ENCODE results near the gene MCF2L2. TPM values are rescaled to one million over a fixed set of nuclear protein-coding genes. Genes with fewer than 3 reads are reported as not detected.

MCF2L2 gene
- total and polyA plus RNA-seq, 2 donors (not counting 1 experiment from before 2014, with no cell fraction given): 0.03 to 1.6 TPM

- Histone ChIP-seq H3K27ac (ENCODE audit: low read length in 2 of 2) (no peak overlapping the region), H4K20me1 (ENCODE audit: control insufficient read depth, insufficient read depth, low read length, poor library complexity, severe bottlenecking) (peaks cover 10% of the 10 kb centered on the region), H3K4me2 (replicated peaks; ENCODE audit: low read depth, low read length, poor library complexity, severe bottlenecking) (no peak overlapping the region), H3K36me3 (replicated peaks in 1 of 2; ENCODE audit: control extremely low read depth in 1 of 2, control insufficient read depth in 1 of 2, extremely low read depth in 1 of 2, insufficient read depth in 2 of 2, low read length in 1 of 2) (no peaks in the 10 kb centered on the region), H3K27me3 (replicated peaks in 1 of 4; ENCODE audit: control extremely low read depth in 1 of 4, control insufficient read depth in 3 of 4, insufficient read depth in 4 of 4, low read length in 3 of 4) (peaks cover 4 to 89% (median 74%) of the 10 kb centered on the region in 4 experiments), H3K4me1 (ENCODE audit: control insufficient read depth in 2 of 2, insufficient read depth in 2 of 2, low read length in 2 of 2) (peaks cover 15 to 26% of the 10 kb centered on the region in 2 donors), H2AFZ (ENCODE audit: insufficient read depth, low read depth, low read length, poor library complexity, severe bottlenecking) (no peak overlapping the region), H3K79me2 (ENCODE audit: control insufficient read depth, insufficient read depth, low read length) (no peaks in the 10 kb centered on the region), H3K9ac (ENCODE audit: low read length) (no peak overlapping the region), H3K9me3 (ENCODE audit: control extremely low read depth in 1 of 3, control insufficient read depth in 2 of 3, insufficient read depth in 1 of 3, low read length in 2 of 3) (peaks cover 6 to 34% (median 20%) of the 10 kb centered on the region in 3 donors), H3K4me3 (ENCODE audit: control extremely low read depth in 1 of 5, extremely low read depth in 1 of 5, insufficient read depth in 1 of 5, low read depth in 2 of 5, low read length in 4 of 5) (no peak overlapping the region)
- peaks cover 17% of the 10 kb centered on the region for H3K4me1 Mint-ChIP-seq
- no peak overlapping the region for H3K4me3 Mint-ChIP-seq
- TF ChIP-seq CTCF (IDR thresholded peaks at IDR 0.05): no peak
- TF ChIP-seq EZH2 (IDR thresholded peaks at IDR 0.05; ENCODE audit: borderline replicate concordance, insufficient read depth, low read depth, low read length, poor library complexity, severe bottlenecking): no peak
- POLR2A ChIA-PET: no interaction called here
- no peak overlapping the region for H3K27ac Mint-ChIP-seq
- intact Hi-C loops (cut with micrococcal nuclease): no loop called here
- CTCF ChIA-PET: no interaction called here
- ATAC-seq (ENCODE audit: low read depth) (no peak), DNase-seq (no peak)
- H3K27me3 Mint-ChIP-seq: peaks cover 80% of the 10 kb centered on the region
- 88% methylated on average over 3 of the region's 5 CpGs for WGBS (ENCODE audit: insufficient coverage)
- H3K9me3 Mint-ChIP-seq (ENCODE audit: insufficient read depth): peaks cover 4% of the 10 kb centered on the region
Measured at GRCh38 chr3:183156266-183156665, 272.2 kb downstream of the MCF2L2 start.

GRCh38 chr3:183155499-183155898, 272.9 kb downstream of the MCF2L2 start:
- Histone ChIP-seq H3K36me3 (replicated peaks in 1 of 2; ENCODE audit: control extremely low read depth in 1 of 2, control insufficient read depth in 1 of 2, extremely low read depth in 1 of 2, insufficient read depth in 2 of 2, low read length in 1 of 2) (no peaks in the 10 kb centered on the region), H3K27ac (ENCODE audit: low read length in 2 of 2) (no peak overlapping the region), H2AFZ (ENCODE audit: insufficient read depth, low read depth, low read length, poor library complexity, severe bottlenecking) (no peak overlapping the region), H3K9me3 (ENCODE audit: control extremely low read depth in 1 of 3, control insufficient read depth in 2 of 3, insufficient read depth in 1 of 3, low read length in 2 of 3) (peaks cover 2 to 26% (median 12%) of the 10 kb centered on the region in 3 donors), H3K4me2 (replicated peaks; ENCODE audit: low read depth, low read length, poor library complexity, severe bottlenecking) (no peak overlapping the region), H3K27me3 (replicated peaks in 1 of 4; ENCODE audit: control extremely low read depth in 1 of 4, control insufficient read depth in 3 of 4, insufficient read depth in 4 of 4, low read length in 3 of 4) (peaks cover 3 to 89% (median 74%) of the 10 kb centered on the region in 4 experiments), H3K9ac (ENCODE audit: low read length) (no peak overlapping the region), H3K4me1 (ENCODE audit: control insufficient read depth in 2 of 2, insufficient read depth in 2 of 2, low read length in 2 of 2) (peaks cover 13 to 27% of the 10 kb centered on the region in 2 donors), H3K79me2 (ENCODE audit: control insufficient read depth, insufficient read depth, low read length) (no peaks in the 10 kb centered on the region), H3K4me3 (ENCODE audit: control extremely low read depth in 1 of 5, extremely low read depth in 1 of 5, insufficient read depth in 1 of 5, low read depth in 2 of 5, low read length in 4 of 5) (no peak overlapping the region), H4K20me1 (ENCODE audit: control insufficient read depth, insufficient read depth, low read length, poor library complexity, severe bottlenecking) (peaks cover 6% of the 10 kb centered on the region)
- Mint-ChIP-seq H3K27ac (no peak overlapping the region), H3K9me3 (ENCODE audit: insufficient read depth) (peaks cover 3% of the 10 kb centered on the region), H3K27me3 (peaks cover 85% of the 10 kb centered on the region), H3K4me1 (peaks cover 17% of the 10 kb centered on the region), H3K4me3 (no peak overlapping the region)
- ATAC-seq (ENCODE audit: low read depth): no peak
- POLR2A ChIA-PET: no interaction called here
- TF ChIP-seq EZH2 (IDR thresholded peaks at IDR 0.05; ENCODE audit: borderline replicate concordance, insufficient read depth, low read depth, low read length, poor library complexity, severe bottlenecking) (no peak), CTCF (IDR thresholded peaks at IDR 0.05) (no peak)
- no peak for DNase-seq
- CTCF ChIA-PET: no interaction called here
- 96% methylated on average over 4 of the region's 4 CpGs for WGBS (ENCODE audit: insufficient coverage)
- intact Hi-C loops (cut with micrococcal nuclease): no loop called here

Measured in B cell (primary cell).